OCI-LY7 (cell line): ENCODE measurements around the gene SLC25A24.
"Not testable (repeated sequence)": the region's sequence is repeated elsewhere in the genome, so short reads cannot be mapped to it uniquely, and the experiment has no call there.

Experiments
- EZH2phosphoT487 ChIP-seq: fragments of 200-600 bp; sonication (generic); IDR thresholded peaks from 2 replicates; pipeline ENCODE4 v1.6.1; 2018; ENCODE audit warnings: low read depth, borderline replicate concordance, mild to moderate bottlenecking, mixed run types, antibody characterized with exemption, low read length, moderate library complexity, mixed read lengths
- TF ChIP-seq, protein P1 (sequence below): fragments of 200-600 bp; sonication (generic); conservative IDR thresholded peaks from 2 replicates; pipeline ENCODE4 v1.5.1; 2014; ENCODE audit warnings: mild to moderate bottlenecking, antibody characterized with exemption, low read length, moderate library complexity, mixed read lengths

DNA sequence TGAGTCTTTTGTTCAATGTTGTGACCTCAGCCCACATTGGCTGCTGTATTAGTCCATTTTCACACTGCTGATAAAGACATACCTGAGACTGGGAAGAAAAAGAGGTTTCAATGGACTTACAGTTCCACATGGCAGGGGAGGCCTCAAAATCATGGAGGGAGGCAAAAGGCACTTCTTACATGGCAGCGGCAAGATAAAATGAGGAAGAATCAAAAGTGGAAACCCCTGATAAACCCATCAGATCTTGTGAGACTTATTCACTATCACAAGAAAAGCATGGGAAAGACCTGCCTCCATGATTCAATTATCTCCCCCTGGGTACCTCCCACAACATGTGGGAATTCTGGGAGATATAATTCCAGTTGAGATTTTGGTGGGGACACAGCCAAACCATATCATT, 68.9 kb downstream of the SLC25A24 start:
- TF ChIP-seq, protein P1, sequence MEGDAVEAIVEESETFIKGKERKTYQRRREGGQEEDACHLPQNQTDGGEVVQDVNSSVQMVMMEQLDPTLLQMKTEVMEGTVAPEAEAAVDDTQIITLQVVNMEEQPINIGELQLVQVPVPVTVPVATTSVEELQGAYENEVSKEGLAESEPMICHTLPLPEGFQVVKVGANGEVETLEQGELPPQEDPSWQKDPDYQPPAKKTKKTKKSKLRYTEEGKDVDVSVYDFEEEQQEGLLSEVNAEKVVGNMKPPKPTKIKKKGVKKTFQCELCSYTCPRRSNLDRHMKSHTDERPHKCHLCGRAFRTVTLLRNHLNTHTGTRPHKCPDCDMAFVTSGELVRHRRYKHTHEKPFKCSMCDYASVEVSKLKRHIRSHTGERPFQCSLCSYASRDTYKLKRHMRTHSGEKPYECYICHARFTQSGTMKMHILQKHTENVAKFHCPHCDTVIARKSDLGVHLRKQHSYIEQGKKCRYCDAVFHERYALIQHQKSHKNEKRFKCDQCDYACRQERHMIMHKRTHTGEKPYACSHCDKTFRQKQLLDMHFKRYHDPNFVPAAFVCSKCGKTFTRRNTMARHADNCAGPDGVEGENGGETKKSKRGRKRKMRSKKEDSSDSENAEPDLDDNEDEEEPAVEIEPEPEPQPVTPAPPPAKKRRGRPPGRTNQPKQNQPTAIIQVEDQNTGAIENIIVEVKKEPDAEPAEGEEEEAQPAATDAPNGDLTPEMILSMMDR, result not testable (repeated sequence)
- TF ChIP-seq EZH2phosphoT487, result not testable (repeated sequence)
